ENCODE data around the gene USH2A.
"Not testable (repeated sequence)": the region's sequence is repeated elsewhere in the genome, so short reads cannot be mapped to it uniquely, and the experiment has no call there.

Gene USH2A

GRCh38 chr1:216366979-216367378, 56.3 kb downstream of the USH2A start:
- no peak overlapping the region for H3K4me3 ChIP-seq (ENCODE audit: low read length)
- no peak for DNase-seq (ENCODE audit: low read depth)
- TF ChIP-seq CTCF (conservative IDR thresholded peaks at IDR 0.05; ENCODE audit: low read length), result no peak

- TF ChIP-seq CTCF (conservative IDR thresholded peaks at IDR 0.05; ENCODE audit: low read length), result no peak
- no peak overlapping the region for H3K4me3 ChIP-seq (ENCODE audit: low read length)
- DNase-seq (ENCODE audit: low read depth), result no peak
These were observed 66.3 kb downstream of the USH2A start for GRCh38 chr1:216356945-216357344.

GRCh38 chr1:216350186-216350585, 73.1 kb downstream of the USH2A start:
- no peak overlapping the region for H3K4me3 ChIP-seq (ENCODE audit: low read length)
- TF ChIP-seq CTCF (conservative IDR thresholded peaks at IDR 0.05; ENCODE audit: low read length), result no peak
- no peak for DNase-seq (ENCODE audit: low read depth)

GRCh38 chr1:216346526-216346925, 76.7 kb downstream of the USH2A start:
- no peak for TF ChIP-seq CTCF (conservative IDR thresholded peaks at IDR 0.05; ENCODE audit: low read length)
- H3K4me3 ChIP-seq (ENCODE audit: low read length), result no peak overlapping the region
- no peak for DNase-seq (ENCODE audit: low read depth)

- DNase-seq (ENCODE audit: low read depth); H3K4me3 ChIP-seq (ENCODE audit: low read length): not testable (repeated sequence)
These were observed 82.7 kb downstream of the USH2A start for GRCh38 chr1:216340542-216340941.

- no peak overlapping the region for H3K4me3 ChIP-seq (ENCODE audit: low read length)
- no peak for DNase-seq (ENCODE audit: low read depth)
- TF ChIP-seq CTCF (conservative IDR thresholded peaks at IDR 0.05; ENCODE audit: low read length), result no peak
These were observed 90.8 kb downstream of the USH2A start for GRCh38 chr1:216332462-216332861.

DNA sequence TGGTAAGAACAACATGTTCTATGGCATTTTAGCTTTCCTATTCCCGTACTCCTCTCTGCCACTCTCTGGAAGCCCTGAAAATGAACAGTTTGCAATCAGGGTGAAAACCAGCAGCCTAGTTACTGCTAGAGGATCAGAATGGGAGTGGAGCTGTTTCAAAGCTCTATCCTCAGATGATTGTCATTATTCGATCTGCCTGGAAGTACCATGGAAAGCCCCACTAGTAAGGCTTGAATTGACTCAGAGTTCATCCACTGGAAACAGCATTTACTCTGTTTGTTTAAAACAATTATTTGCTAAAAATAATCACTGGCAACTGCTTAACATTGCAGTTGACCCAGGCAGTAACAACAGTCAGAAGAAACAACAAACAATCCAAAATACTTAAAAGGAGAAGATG, 91.2 kb downstream of the USH2A start:
- TF ChIP-seq CTCF (conservative IDR thresholded peaks at IDR 0.05; ENCODE audit: low read length), result no peak
- DNase-seq (ENCODE audit: low read depth), result no peak
- H3K4me3 ChIP-seq (ENCODE audit: low read length), result no peak overlapping the region

- no peak for TF ChIP-seq CTCF (conservative IDR thresholded peaks at IDR 0.05; ENCODE audit: low read length)
- no peak for DNase-seq (ENCODE audit: low read depth)
These were observed 92.0 kb downstream of the USH2A start for GRCh38 chr1:216331211-216331610.

More at GRCh38 chr1:216331211-216331610, 92.0 kb downstream of the USH2A start:
- no peak overlapping the region for H3K4me3 ChIP-seq (ENCODE audit: low read length)
